T-helper 2 cell treated with Interferon-gamma antibody and Interleukin-4, amounts not matched to agents 5 μg/mL and 100 μg/mL, for 36 hours (primary cell): ENCODE measurements around the gene WWP2.
"Not testable (repeated sequence)": the region's sequence is repeated elsewhere in the genome, so short reads cannot be mapped to it uniquely, and the experiment has no call there.

ENCODE experiments used
- DNase-seq: peaks from one replicate; pipeline ENCODE4 v3.0.0; 2021; ENCODE audit warnings: low spot score
- H3K27ac Mint-ChIP-seq: one replicate; pipeline ENCODE4 v1.8.0; 2021; ENCODE audit warnings: mild to moderate bottlenecking, mixed read lengths
- H3K27me3 Mint-ChIP-seq: one replicate; pipeline ENCODE4 v1.8.0; 2021; ENCODE audit warnings: low read depth, mixed read lengths
- H3K36me3 Mint-ChIP-seq: one replicate; pipeline ENCODE4 v1.8.0; 2021; ENCODE audit warnings: low read depth, mixed read lengths
- H3K4me1 Mint-ChIP-seq: one replicate; pipeline ENCODE4 v1.8.0; 2021; ENCODE audit warnings: low read depth, mixed read lengths
- H3K4me3 Mint-ChIP-seq: one replicate; pipeline ENCODE4 v1.8.0; 2022; ENCODE audit warnings: mild to moderate bottlenecking, moderate library complexity, mixed read lengths
- H3K9me3 Mint-ChIP-seq: one replicate; pipeline ENCODE4 v1.8.0; 2021; ENCODE audit warnings: mixed read lengths

The WWP2 gene

DNA sequence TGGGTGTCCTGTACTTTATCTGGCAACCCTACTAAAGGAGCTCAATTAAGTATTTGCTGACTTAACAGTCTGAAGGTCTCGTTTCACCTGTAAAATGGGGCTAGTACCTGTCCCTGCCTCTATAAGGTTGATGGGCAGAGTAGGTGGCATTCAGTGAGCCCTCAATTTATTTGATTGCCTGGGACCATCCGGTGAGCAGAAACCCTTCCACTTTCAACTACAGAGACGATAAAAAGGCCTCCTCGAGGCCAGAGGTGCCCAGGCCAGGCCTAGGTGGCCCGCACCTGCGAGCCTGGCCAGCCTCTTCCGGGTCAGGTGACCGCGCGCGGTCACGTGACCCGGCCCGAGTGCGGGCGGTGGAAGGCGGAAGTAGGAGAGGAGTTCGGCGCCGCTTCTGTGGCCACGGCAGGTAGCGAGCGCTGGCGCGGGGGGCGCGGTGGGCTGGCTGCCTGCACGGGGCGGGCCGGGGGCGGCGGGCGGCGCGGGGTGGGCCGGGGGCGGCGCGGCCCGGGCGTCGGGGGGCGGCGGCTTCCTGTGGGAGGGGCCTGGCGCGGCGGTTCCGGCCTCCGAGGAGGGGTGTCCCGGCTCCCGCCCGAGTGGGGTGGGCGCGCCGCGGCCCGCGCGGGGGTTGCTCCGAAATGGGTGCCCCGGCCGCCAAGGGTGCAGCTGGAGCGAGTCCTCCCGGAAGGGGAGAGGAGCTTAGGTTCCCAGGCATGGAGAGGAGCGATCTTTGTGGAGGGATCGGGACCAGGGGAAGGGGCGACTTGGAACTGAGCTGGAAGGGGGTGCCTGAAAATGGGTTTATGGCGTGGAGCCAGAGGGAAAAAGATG, at the start of gene WWP2:
Gene WWP2 (plus strand): TSS at position 350 of the 831 bp plus-strand sequence. CDS start 24,679 bp downstream, outside the sequence.
- DNase-seq: peak; percentile 68
- Mint-ChIP-seq H3K27me3 (no peaks in the 10 kb centered on the region), H3K4me1 (peaks cover 24% of the 10 kb centered on the region)

DNA sequence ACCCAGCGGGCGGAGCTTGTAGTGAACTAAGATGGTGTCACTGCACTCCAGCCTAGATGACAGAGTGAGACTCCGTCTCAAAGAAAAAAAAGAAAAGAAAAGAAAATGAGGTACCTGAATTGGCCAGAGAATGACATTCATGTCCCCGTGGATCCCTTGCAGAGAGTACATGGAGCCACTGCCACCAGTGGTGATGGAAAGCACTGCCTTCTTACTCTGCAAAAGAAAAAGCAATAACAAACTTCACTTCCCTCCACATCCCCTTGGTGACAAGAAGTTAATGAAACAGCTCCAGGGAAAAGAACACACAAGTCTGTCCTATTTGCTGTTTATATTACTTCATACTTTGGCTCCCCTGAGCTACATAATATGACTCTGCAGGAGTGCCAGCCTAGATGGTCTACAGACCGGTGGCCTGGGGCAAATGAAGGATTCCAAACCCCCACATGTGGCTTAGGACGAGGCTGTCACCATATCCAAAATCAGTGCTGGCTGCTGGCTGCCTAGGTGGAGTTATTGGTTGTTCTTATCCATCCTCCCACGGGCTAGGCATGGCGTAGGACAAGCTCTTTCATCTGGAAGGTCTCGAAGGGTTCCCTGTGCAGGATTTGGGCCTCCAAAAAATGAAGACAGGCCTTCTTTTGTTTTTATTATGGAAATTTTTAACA, 49.1 kb upstream of the WWP2 start:
- H3K4me3 Mint-ChIP-seq: no peak overlapping the region
- no peaks in the 10 kb centered on the region for H3K9me3 Mint-ChIP-seq
- H3K27ac Mint-ChIP-seq: no peak overlapping the region
- H3K4me1 Mint-ChIP-seq: peaks cover 3% of the 10 kb centered on the region
- H3K36me3 Mint-ChIP-seq: peaks cover 15% of the 10 kb centered on the region
- H3K27me3 Mint-ChIP-seq: no peaks in the 10 kb centered on the region
- no peak for DNase-seq

More for the DNA sequence above, at the start of gene WWP2:
- peaks cover 10% of the 10 kb centered on the region for H3K36me3 Mint-ChIP-seq
- H3K27ac Mint-ChIP-seq: peak within 1 kb of the TSS; percentile 96
- no peaks in the 10 kb centered on the region for H3K9me3 Mint-ChIP-seq
- peak within 1 kb of the TSS; percentile 93 for H3K4me3 Mint-ChIP-seq

DNA sequence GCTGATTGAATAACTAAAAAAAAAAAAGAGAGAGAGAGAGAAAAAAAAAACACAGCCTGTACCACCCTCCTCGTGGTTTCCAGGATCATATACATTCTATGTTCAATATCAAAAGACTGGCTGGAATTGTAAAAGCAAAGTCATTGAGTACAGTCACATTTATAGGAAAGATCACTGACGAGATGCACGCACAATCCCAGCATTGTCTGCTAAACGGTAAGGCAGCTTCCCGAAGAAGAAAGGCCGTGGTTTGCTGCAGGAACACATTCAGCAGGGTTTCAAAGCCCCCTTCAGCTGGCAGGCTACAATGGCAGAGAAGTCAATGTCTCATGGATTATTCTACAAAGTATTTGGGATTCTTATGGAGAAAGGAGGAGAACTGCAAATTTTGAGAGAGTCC, 45.1 kb upstream of the WWP2 start:
- H3K27ac Mint-ChIP-seq: no peak overlapping the region
- H3K9me3 Mint-ChIP-seq: no peaks in the 10 kb centered on the region
- H3K27me3 Mint-ChIP-seq: no peaks in the 10 kb centered on the region
- no peak for DNase-seq
- H3K36me3 Mint-ChIP-seq: peaks cover 17% of the 10 kb centered on the region
- no peaks in the 10 kb centered on the region for H3K4me1 Mint-ChIP-seq
- no peak overlapping the region for H3K4me3 Mint-ChIP-seq

DNA sequence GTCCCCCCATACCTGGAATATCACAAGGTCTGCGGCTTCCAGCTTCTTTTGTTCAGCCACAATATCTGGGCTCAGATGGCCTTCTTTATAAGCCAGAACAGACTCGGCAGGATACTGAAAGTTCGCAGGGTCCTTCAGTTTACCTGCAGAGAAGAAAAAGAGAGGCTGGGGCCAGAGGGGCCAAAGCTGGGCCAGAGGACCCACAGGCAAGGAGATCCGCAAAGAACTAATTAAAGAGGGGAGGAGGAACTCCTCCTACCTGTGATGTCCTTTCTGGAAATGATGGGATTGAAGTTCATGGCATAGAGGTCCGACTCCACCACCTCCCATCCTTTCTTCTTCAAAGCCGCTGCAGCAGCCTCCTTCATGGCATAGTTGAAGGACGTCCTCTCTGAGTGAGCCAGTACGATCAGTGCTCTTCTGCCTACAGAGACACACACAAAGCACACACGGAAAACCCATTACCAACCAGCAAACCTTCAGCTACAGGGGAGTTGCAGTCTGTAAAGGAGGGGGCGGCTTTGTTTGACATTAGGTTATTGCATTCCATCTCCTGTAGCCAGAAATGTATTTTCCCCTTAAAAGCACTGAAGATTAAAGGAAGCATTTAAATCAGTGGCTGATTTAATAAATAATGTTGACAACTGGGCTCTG, 43.9 kb upstream of the WWP2 start:
- H3K27ac Mint-ChIP-seq: no peak overlapping the region
- no peaks in the 10 kb centered on the region for H3K27me3 Mint-ChIP-seq
- peaks cover 4% of the 10 kb centered on the region for H3K4me1 Mint-ChIP-seq
- H3K36me3 Mint-ChIP-seq: peaks cover 16% of the 10 kb centered on the region
- no peak overlapping the region for H3K4me3 Mint-ChIP-seq
- no peak for DNase-seq
- H3K9me3 Mint-ChIP-seq: no peaks in the 10 kb centered on the region

DNA sequence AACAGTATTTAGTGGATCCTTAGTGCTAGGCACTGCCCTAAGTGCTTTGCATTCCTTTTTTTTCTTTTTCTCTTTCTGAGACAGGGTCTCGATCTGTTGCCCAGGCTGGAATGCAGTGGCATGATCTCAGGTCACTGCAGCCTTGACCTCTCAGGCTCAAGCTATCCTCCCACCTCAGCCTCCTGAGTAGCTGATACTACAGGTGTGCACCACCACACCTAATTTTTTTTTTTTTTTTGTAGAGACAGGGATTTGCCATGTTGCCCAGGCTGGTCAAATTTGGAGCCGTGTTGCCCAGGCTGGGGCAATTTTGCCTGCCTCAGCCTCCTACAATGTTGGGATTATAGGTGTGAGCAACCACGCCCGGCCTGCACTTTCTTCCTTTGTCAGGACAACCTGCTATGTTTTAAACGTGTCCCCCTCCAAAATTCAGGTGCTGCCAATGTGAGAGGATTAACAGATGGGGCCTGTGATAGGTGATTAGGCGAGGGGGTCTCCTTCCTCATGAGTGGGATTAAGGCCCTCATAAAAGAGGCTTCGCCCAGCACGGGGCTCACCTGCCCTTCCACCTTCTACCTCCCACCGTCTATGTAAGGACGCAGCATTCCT, 41.2 kb upstream of the WWP2 start:
- Mint-ChIP-seq H3K4me3 (no peak overlapping the region), H3K27me3 (no peaks in the 10 kb centered on the region), H3K9me3 (no peaks in the 10 kb centered on the region), H3K27ac (no peak overlapping the region), H3K36me3 (peaks cover 11% of the 10 kb centered on the region), H3K4me1 (peaks cover 20% of the 10 kb centered on the region)
- DNase-seq: no peak

DNA sequence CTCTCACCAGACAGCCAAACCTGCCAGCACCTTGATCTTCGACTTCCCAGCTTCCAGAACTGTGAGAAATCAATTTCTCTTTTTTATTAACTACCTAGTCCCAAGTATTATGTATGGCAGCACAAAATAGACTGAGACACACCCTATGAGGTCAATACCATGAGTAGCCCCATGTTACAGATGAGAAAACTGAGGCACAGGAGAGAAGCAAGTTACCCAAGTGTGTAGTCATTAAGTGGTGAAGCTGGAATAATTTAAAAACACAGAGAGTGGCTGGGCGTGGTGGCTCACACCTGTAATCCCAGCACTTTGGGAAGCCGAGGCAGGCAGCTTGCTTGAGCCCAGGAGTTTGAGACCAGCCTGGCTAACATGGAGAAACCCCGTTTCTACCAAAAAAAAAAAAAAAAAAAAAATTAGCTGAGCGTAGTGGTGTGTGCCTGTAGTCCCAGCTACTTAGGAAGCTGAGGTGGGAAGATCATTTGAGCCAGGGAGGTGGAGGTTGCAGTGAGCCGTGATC, 40.6 kb upstream of the WWP2 start:
- Mint-ChIP-seq H3K4me3 (no peak overlapping the region), H3K27ac (no peak overlapping the region), H3K9me3 (no peaks in the 10 kb centered on the region), H3K27me3 (no peaks in the 10 kb centered on the region), H3K4me1 (peaks cover 21% of the 10 kb centered on the region), H3K36me3 (peaks cover 11% of the 10 kb centered on the region)
- DNase-seq: no peak

DNA sequence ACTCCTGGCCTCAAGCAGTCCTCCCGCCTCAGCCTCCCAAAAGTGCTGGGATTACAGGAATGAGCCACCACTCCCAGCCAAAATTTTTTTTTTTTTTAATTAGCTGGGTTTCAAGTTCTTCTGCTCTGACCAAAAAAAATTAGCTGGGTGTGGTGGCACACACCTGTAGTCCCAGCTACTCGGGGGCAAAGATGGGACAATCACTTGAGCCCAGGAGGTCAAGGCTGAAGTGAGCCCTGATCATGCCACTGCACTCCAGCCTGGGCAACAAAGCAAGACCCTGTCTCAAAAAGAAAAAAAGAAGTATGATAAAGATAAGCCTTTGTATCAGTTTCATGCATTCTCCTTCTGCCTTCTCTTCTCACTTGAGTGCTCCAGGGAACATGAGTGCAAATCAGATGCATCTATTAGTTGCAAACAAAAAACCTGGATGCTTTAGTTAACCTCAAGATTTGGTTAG, 37.7 kb upstream of the WWP2 start:
- no peak for DNase-seq
- H3K9me3 Mint-ChIP-seq: no peaks in the 10 kb centered on the region
- H3K4me3 Mint-ChIP-seq: peak overlapping the region; percentile 94
- peaks cover 36% of the 10 kb centered on the region for H3K4me1 Mint-ChIP-seq
- no peaks in the 10 kb centered on the region for H3K27me3 Mint-ChIP-seq
- peak overlapping the region; percentile 31 for H3K27ac Mint-ChIP-seq
- peaks cover 2% of the 10 kb centered on the region for H3K36me3 Mint-ChIP-seq

DNA sequence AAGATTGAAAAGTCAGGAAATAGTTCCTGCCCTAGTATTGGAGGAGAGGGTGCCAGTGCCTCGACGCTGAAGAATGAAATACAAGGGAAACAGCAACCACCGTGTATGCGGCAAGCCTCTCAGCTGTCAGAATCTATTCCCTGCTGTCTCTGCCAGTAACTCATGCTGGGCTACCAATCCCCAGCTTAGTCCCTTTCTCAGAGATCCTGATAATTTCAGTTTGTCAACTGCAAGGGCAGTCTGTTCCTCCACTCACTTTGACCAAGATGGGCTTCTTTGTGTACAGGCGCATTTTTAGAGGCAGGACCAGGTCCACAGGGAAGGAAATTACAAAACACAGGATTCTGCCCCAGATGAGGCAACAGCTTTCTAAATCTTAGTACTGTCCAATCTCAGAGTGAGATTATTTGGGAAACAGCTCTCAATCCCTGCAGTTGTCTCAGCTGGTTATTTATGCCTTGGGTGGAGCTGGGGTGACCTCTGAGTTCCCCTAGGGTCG, 37.1 kb upstream of the WWP2 start:
- Mint-ChIP-seq H3K4me1 (peaks cover 40% of the 10 kb centered on the region), H3K4me3 (peak overlapping the region; percentile 94), H3K9me3 (no peaks in the 10 kb centered on the region), H3K27ac (peak overlapping the region; percentile 45), H3K27me3 (no peaks in the 10 kb centered on the region), H3K36me3 (peaks cover 2% of the 10 kb centered on the region)
- DNase-seq: no peak

DNA sequence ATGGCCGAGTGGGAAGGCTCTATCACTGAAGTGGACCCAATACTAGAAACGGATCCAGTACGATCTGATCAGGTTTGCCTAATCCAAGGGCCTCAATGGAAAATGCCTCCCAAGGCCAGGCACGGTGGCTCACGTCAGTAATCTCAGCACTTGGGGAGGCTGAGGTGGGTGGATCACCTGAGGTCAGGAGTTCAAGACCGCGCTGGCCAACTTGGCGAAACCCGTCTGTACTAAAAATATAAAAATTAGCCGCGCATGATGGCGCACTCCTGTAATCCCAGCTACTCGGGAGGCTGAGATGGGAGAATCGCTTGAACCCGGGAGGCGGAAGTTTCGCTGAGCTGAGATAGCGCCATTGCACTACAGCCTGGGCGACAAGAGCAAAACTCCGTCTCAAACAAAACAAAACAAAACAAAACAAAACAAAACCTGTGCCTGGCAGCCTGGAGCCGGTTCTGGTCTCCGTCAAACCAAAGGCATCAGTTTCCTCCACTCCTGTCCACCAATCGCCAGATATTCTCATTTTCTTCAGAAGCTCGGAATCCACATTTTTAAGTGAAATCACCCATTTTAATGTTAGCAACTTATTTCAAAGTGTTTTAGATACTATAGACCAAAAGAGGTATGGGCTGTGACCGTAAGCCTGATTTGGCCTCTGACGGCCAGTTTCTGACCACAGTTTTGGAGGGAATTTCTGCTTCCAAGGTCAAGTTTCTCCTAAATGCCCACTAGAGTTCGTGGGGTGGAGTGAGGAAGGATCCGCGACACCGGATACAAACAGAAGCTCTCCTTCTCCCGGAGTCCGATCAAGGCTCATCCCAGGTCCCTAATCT, 36.4 kb upstream of the WWP2 start:
- Mint-ChIP-seq H3K9me3 (no peaks in the 10 kb centered on the region), H3K4me1 (peaks cover 40% of the 10 kb centered on the region), H3K27ac (peak overlapping the region; percentile 95), H3K4me3 (peak overlapping the region; percentile 94), H3K27me3 (no peaks in the 10 kb centered on the region), H3K36me3 (peaks cover 3% of the 10 kb centered on the region)
- no peak for DNase-seq

DNA sequence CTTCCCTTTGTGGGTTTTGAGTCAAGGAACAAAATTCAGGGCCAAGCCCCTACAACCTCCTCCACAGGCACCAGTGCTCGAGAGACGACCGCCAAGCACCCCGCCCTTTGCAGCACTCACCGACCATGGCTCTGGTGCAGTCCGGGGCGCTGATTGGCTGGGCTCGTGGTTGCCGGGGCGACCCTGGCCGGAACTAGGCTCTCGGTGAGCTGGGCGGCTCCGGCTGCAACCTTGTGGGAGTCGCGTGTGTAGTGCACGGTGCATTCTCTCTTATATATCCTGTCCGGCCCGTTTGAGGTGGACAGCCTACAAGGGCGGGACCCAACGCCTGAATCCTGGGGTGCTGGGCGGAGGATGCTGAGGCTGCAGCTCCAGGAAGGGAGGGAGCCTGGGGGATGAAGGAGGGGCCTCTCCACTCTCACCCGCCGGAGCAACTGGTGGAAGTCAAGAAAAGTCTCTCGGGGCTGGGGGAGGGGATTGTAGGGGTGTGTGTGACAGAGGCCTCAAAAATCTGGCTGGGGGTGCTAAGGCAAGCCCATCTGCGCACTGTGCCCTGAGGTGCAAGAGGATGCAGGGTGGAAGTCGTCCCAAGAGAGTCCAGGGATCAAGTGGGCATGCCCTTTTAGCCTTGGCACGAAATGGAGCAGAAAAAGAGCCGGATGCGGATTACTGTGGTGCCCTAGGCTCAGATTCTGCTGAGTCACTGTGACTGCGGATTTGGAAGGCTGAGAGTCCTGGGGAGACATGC, 35.6 kb upstream of the WWP2 start, which contains the start of gene NQO1:
Gene NQO1 (minus strand): TSS at position 248 of the 748 bp plus-strand sequence. CDS start 121 bp downstream, at position 127.
- peaks cover 40% of the 10 kb centered on the region for H3K4me1 Mint-ChIP-seq
- H3K36me3 Mint-ChIP-seq: peaks cover 2% of the 10 kb centered on the region
- H3K27me3 Mint-ChIP-seq: no peaks in the 10 kb centered on the region
- H3K27ac Mint-ChIP-seq: peak within 1 kb of the TSS; percentile 95
- peak within 1 kb of the TSS; percentile 94 for H3K4me3 Mint-ChIP-seq
- peak; percentile 92 for DNase-seq
- no peaks in the 10 kb centered on the region for H3K9me3 Mint-ChIP-seq

DNA sequence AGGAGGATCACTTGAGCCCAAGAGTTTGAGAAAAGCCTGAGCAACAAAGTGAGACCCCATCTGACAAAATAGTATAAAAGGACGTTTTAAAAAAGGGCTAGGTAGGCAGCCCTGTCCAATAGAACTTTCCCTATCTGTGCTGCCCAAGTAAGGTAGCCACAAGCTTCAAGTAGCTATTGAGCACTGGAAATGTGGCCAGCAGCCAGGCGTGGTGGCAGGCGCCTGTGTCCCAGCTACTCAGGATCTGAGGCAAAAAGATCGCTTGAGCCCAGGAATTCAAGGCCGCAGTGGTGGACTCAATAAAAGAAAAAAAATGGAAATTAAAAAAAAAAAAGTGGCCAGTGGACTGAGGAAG, 34.2 kb upstream of the WWP2 start:
- Mint-ChIP-seq H3K27ac (peak overlapping the region; percentile 95), H3K4me3 (peak overlapping the region; percentile 94), H3K4me1 (peaks cover 39% of the 10 kb centered on the region), H3K27me3 (no peaks in the 10 kb centered on the region), H3K9me3 (no peaks in the 10 kb centered on the region), H3K36me3 (peaks cover 2% of the 10 kb centered on the region)
- DNase-seq: no peak

DNA sequence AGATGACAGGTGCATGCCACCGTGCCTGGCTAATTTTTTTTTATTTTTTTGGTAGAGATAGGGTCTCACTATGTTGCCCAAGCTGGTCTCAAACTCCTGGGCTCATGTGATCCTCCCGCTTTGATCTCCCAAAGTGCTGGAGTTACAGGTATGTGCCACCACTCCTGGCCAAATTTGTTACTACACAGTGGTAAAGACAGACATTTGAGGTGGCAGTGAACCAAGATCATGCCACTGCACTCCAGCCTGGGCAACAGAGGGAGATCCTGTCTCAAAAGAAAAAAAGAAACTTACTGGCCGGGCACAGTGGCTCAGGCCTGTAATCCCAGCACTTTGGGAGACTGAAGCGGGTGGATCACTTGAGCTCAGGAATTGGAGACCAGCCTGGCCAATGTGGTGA, 33.1 kb upstream of the WWP2 start:
- not testable (repeated sequence) for DNase-seq, H3K36me3 Mint-ChIP-seq, H3K27ac Mint-ChIP-seq, H3K27me3 Mint-ChIP-seq, H3K4me3 Mint-ChIP-seq, H3K9me3 Mint-ChIP-seq
- peaks cover 31% of the 10 kb centered on the region for H3K4me1 Mint-ChIP-seq
